GM19035 (cell line): ENCODE data around the gene CHKB.
"Not testable (repeated sequence)": the region's sequence is repeated elsewhere in the genome, so short reads cannot be mapped to it uniquely, and the experiment has no call there.

Experiments used
- ATAC-seq: cut with Tn5 transposase; IDR thresholded peaks from one replicate; pipeline ENCODE4 v1.9.1; 2021; ENCODE audit not compliant: unreplicated experiment

Gene CHKB

GRCh38 chr22:50551160-50551752, 31.4 kb downstream of the CHKB start:
- no peak for ATAC-seq

- no peak for ATAC-seq
Measured at GRCh38 chr22:50550395-50550794, 32.3 kb downstream of the CHKB start.

- no peak for ATAC-seq
Measured at GRCh38 chr22:50548921-50549790, 33.5 kb downstream of the CHKB start.

GRCh38 chr22:50548040-50548920, 34.4 kb downstream of the CHKB start:
- no peak for ATAC-seq

GRCh38 chr22:50547263-50547985, 35.2 kb downstream of the CHKB start:
- no peak for ATAC-seq

GRCh38 chr22:50546326-50547262, 36.1 kb downstream of the CHKB start:
- no peak for ATAC-seq

- ATAC-seq = no peak
Measured at GRCh38 chr22:50545522-50546325, 36.9 kb downstream of the CHKB start, which contains the start of gene KLHDC7B. TSS of gene KLHDC7B (plus strand) at chr22:50545899. CDS start at chr22:50546244, 345 bp downstream.

- ATAC-seq = no peak
Measured at GRCh38 chr22:50544746-50545253, 37.8 kb downstream of the CHKB start.

- ATAC-seq = no peak
Measured at GRCh38 chr22:50544078-50544745, 38.4 kb downstream of the CHKB start.

- no peak for ATAC-seq
Measured at GRCh38 chr22:50542416-50542927, 40.2 kb downstream of the CHKB start.

- not testable (repeated sequence) for ATAC-seq
Measured at GRCh38 chr22:50541667-50542026, 41.0 kb downstream of the CHKB start.

GRCh38 chr22:50540381-50540780, 42.3 kb downstream of the CHKB start:
- ATAC-seq = no peak

- ATAC-seq = no peak
Measured at GRCh38 chr22:50537765-50538164, 44.9 kb downstream of the CHKB start.

GRCh38 chr22:50536226-50536625, 46.4 kb downstream of the CHKB start:
- ATAC-seq = no peak

GRCh38 chr22:50535113-50535512, 47.5 kb downstream of the CHKB start:
- ATAC-seq = no peak

- not testable (repeated sequence) for ATAC-seq
Measured at GRCh38 chr22:50533856-50534711, 48.6 kb downstream of the CHKB start.
